B cell (primary cell): ENCODE results near the gene OTOR. TPM values are rescaled to one million over a fixed set of nuclear protein-coding genes. Genes with fewer than 3 reads are reported as not detected.

Experiments
- ATAC-seq: fragments of 200-7000 bp; cut with Tn5 transposase; one replicate; pipeline ENCODE4 v1.10.0; 2021; ENCODE audit warnings: low read depth, mild to moderate bottlenecking, moderate number of reproducible peaks, moderate library complexity
- CTCF ChIA-PET: fragments of 350-600 bp; sonication (Branson Sonifier 250); formaldehyde crosslinking; loops from one replicate; lab custom pipeline; 2021; ENCODE audit warnings: antibody characterized with exemption, inconsistent platforms; lab: Charles Lee
- POLR2A ChIA-PET: fragments of 350-600 bp; sonication (Branson Sonifier 250); formaldehyde crosslinking; loops from one replicate; lab custom pipeline; 2021; ENCODE audit warnings: antibody characterized with exemption; lab: Charles Lee
- DNase-seq: peaks from one replicate; pipeline ENCODE4 v3.0.0; 2013
- H2AFZ ChIP-seq: 2 replicates; pipeline ENCODE4 v1.6.1; 2012; ENCODE audit warnings: mild to moderate bottlenecking, low read depth, low read length; ENCODE audit not compliant: insufficient read depth, poor library complexity, severe bottlenecking
- H3K27ac ChIP-seq, 2 donors: 1 replicate in 1 of 2; 2 replicates in 1 of 2; pipeline ENCODE4 v1.5.1; 2012 to 2013; ENCODE audit warnings: low read length in 2 of 2, mild to moderate bottlenecking in 2 of 2, moderate library complexity in 1 of 2
- H3K27me3 ChIP-seq, 4 experiments: fragments of 200-600 bp in 1 of 4; sonication (generic) in 1 of 4; replicated peaks in 1 of 4; 1 replicate in 2 of 4; 2 replicates in 2 of 4; pipeline versions ENCODE4 v1.6.1 to v1.7.0; 2013 to 2016; ENCODE audit warnings: low read length in 3 of 4, mild to moderate bottlenecking in 2 of 4, mixed read lengths in 1 of 4, moderate library complexity in 1 of 4; ENCODE audit not compliant: insufficient read depth in 4 of 4, control insufficient read depth in 3 of 4; ENCODE audit errors: control extremely low read depth in 1 of 4
- H3K36me3 ChIP-seq, 2 experiments: replicated peaks in 1 of 2; 1 replicate in 1 of 2; 2 replicates in 1 of 2; pipeline versions ENCODE4 v1.6.1 to v1.7.1; 2013; ENCODE audit warnings: low read length in 1 of 2; ENCODE audit not compliant: insufficient read depth in 2 of 2, control insufficient read depth in 1 of 2; ENCODE audit errors: control extremely low read depth in 1 of 2, extremely low read depth in 1 of 2
- H3K4me1 ChIP-seq, 2 donors: fragments of 200-600 bp in 1 of 2; sonication (generic) in 1 of 2; 1 replicate in 1 of 2; 2 replicates in 1 of 2; pipeline versions ENCODE4 v1.5.1 to v1.6.1; 2013 to 2017; ENCODE audit warnings: low read length in 2 of 2; ENCODE audit not compliant: control insufficient read depth in 2 of 2, insufficient read depth in 2 of 2
- H3K4me2 ChIP-seq: replicated peaks from 2 replicates; pipeline ENCODE3; 2012; ENCODE audit warnings: mild to moderate bottlenecking, low read depth, low read length; ENCODE audit not compliant: poor library complexity, severe bottlenecking
- H3K4me3 ChIP-seq, 5 experiments: fragments of 200-600 bp in 1 of 5; sonication (generic) in 1 of 5; 1 replicate in 3 of 5; 2 replicates in 2 of 5; pipeline versions ENCODE4 v1.5.1 to v1.7.0; 2011 to 2016; ENCODE audit warnings: low read length in 4 of 5, mild to moderate bottlenecking in 4 of 5, low read depth in 2 of 5, control low read depth in 1 of 5, moderate library complexity in 1 of 5; ENCODE audit not compliant: insufficient read depth in 1 of 5; ENCODE audit errors: control extremely low read depth in 1 of 5, extremely low read depth in 1 of 5
- H3K79me2 ChIP-seq: fragments of 200-600 bp; sonication (generic); one replicate; pipeline ENCODE4 v1.6.0; 2016; ENCODE audit warnings: low read length; ENCODE audit not compliant: control insufficient read depth, insufficient read depth
- H3K9ac ChIP-seq: fragments of 200-600 bp; sonication (generic); 2 replicates; pipeline ENCODE4 v1.6.1; 2017; ENCODE audit warnings: mild to moderate bottlenecking, low read length, moderate library complexity
- H3K9me3 ChIP-seq, 3 donors: one replicate each; pipeline versions ENCODE4 v1.6.1 to v1.7.1; 2013; ENCODE audit warnings: low read length in 2 of 3; ENCODE audit not compliant: control insufficient read depth in 2 of 3, insufficient read depth in 1 of 3; ENCODE audit errors: control extremely low read depth in 1 of 3
- H4K20me1 ChIP-seq: 2 replicates; pipeline ENCODE4 v1.6.0; 2012; ENCODE audit warnings: mild to moderate bottlenecking, low read length; ENCODE audit not compliant: insufficient read depth, control insufficient read depth, poor library complexity, severe bottlenecking
- H3K27ac Mint-ChIP-seq: one replicate; pipeline ENCODE4 v1.8.0; 2021; ENCODE audit warnings: mixed read lengths
- H3K27me3 Mint-ChIP-seq: one replicate; pipeline ENCODE4 v1.8.0; 2021; ENCODE audit warnings: mixed read lengths
- H3K4me1 Mint-ChIP-seq: one replicate; pipeline ENCODE4 v1.8.0; 2021; ENCODE audit warnings: mixed read lengths
- H3K4me3 Mint-ChIP-seq: one replicate; pipeline ENCODE4 v1.8.0; 2021; ENCODE audit warnings: mixed read lengths
- H3K9me3 Mint-ChIP-seq: one replicate; pipeline ENCODE4 v1.8.0; 2022; ENCODE audit warnings: mixed read lengths; ENCODE audit not compliant: insufficient read depth
- EZH2 ChIP-seq: IDR thresholded peaks from 2 replicates; pipeline ENCODE4 v1.6.1; 2012; ENCODE audit warnings: borderline replicate concordance, low read depth, mild to moderate bottlenecking, moderate library complexity, low read length; ENCODE audit not compliant: insufficient read depth, poor library complexity, severe bottlenecking
- WGBS: methylation state at CpG from one replicate; pipeline ENCODE4 v1.1.5; 2013; ENCODE audit warnings: missing lambda C conversion rate; ENCODE audit not compliant: insufficient coverage; 5-methylcytosine and 5-hydroxymethylcytosine counted together
- intact Hi-C: fragments of 100-400 bp; cut with micrococcal nuclease; formaldehyde crosslinking; loops from one replicate; pipeline ENCODE4 v1.10.0; 2022
- polyA plus RNA-seq: library from polyadenylated mRNA; depleted of rRNA; stranded (reverse); fragments of >200 nt; gene quantifications from 2 replicates; pipeline ENCODE4 v1.2.3, GENCODE V29; 2012
- total RNA-seq, 2 donors: library from RNA; stranded (reverse); fragments of 120-200 nt in 1 of 2; gene quantifications; 1 replicate in 1 of 2; 2 replicates in 1 of 2; pipeline versions ENCODE4 v1.2.3 to v1.2.4, GENCODE V29; 2013 to 2022
- TF ChIP-seq, protein P1 (sequence below): fragments of 200-600 bp; IDR thresholded peaks from one replicate; pipeline ENCODE4 v1.8.0; 2022; ENCODE audit warnings: antibody characterized with exemption, mild to moderate bottlenecking

OTOR gene
- total and polyA plus RNA-seq, 2 donors (not counting 1 experiment from before 2014, with no cell fraction given) = not detected

DNA sequence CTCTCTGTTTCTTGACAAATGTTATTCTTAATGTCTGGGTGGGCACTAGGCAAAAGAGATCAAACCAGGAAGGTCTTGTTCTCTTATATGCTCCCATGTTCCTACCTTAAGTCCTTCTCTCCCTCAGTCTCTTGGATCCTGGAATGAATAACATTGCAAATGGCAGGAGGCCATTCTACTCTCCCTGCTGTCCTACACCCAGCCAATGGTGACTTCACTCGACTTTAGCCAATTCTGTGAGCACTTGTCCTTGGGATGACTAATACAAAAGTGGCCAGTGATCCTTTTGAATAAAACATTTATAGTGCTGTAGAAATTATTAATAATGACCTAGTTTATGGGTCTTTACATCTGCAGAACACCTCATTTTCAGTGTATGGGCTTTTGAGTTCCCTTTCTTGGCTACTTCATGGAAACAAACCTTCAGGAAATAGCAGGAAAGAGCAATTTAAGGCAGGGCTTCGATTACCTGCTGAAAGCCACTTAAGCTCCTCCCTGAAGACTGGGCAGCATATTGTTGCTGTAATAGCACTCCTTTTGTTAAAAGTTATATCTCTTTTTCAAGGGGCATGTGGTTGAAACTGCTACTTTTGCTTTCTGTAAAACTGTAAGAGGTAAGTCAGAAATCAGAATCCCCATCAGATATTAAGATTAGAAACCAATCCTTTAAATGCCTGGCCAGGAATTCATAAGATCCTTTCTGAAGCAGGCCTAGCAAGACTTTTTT, 10.5 kb downstream of the OTOR start:
- ATAC-seq (no peak), DNase-seq (no peak)
- no peaks in the 10 kb centered on the region for H3K4me1 Mint-ChIP-seq
- no peaks in the 10 kb centered on the region for H4K20me1 ChIP-seq
- H3K36me3 ChIP-seq = no peaks in the 10 kb centered on the region
- no peak for TF ChIP-seq EZH2
- TF ChIP-seq, protein P1, sequence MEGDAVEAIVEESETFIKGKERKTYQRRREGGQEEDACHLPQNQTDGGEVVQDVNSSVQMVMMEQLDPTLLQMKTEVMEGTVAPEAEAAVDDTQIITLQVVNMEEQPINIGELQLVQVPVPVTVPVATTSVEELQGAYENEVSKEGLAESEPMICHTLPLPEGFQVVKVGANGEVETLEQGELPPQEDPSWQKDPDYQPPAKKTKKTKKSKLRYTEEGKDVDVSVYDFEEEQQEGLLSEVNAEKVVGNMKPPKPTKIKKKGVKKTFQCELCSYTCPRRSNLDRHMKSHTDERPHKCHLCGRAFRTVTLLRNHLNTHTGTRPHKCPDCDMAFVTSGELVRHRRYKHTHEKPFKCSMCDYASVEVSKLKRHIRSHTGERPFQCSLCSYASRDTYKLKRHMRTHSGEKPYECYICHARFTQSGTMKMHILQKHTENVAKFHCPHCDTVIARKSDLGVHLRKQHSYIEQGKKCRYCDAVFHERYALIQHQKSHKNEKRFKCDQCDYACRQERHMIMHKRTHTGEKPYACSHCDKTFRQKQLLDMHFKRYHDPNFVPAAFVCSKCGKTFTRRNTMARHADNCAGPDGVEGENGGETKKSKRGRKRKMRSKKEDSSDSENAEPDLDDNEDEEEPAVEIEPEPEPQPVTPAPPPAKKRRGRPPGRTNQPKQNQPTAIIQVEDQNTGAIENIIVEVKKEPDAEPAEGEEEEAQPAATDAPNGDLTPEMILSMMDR = no peak
- intact Hi-C loops = no loop called here
- WGBS = 43% methylated on average over 1 of the region's 2 CpGs
- ChIA-PET CTCF (no interaction called here), POLR2A (no interaction called here)
- peaks cover 4% of the 10 kb centered on the region for H3K9me3 Mint-ChIP-seq
- H3K4me3 ChIP-seq = no peak overlapping the region
- no peak overlapping the region for H3K27ac Mint-ChIP-seq
- H3K4me3 Mint-ChIP-seq = no peak overlapping the region
- H3K79me2 ChIP-seq = no peaks in the 10 kb centered on the region
- H3K4me1 ChIP-seq = no peaks in the 10 kb centered on the region
- no peak overlapping the region for H2AFZ ChIP-seq
- H3K4me2 ChIP-seq = no peak overlapping the region
- no peak overlapping the region for H3K9ac ChIP-seq
- H3K9me3 ChIP-seq = peaks cover 0 to 9% (median 0%) of the 10 kb centered on the region in 3 donors
- H3K27me3 Mint-ChIP-seq = peaks cover 45% of the 10 kb centered on the region
- H3K27me3 ChIP-seq = peaks cover 0 to 8% (median 1%) of the 10 kb centered on the region in 4 experiments
- no peak overlapping the region for H3K27ac ChIP-seq

DNA sequence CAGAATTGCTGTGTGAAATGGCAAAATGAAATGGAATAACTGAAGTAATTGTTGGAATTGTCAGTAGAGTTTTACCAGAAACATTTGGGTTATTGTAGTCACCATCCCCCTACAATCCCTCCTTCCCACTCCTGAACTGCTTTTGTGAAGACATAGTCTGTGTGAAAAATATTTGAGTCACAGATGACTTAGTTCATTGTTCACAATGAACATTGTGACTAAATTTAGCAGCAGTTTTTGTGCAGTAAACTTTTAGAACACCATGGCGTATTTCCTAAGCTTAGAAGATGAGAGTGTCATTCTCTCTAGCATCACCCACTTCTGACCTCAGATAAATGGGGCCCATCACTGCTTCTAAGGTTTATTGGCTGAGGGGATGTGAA, 11.0 kb downstream of the OTOR start:
- no peak overlapping the region for H3K9ac ChIP-seq
- TF ChIP-seq EZH2 = no peak
- TF ChIP-seq, protein P1 = no peak
- H4K20me1 ChIP-seq = no peaks in the 10 kb centered on the region
- H3K79me2 ChIP-seq = no peaks in the 10 kb centered on the region
- ATAC-seq (no peak), DNase-seq (no peak)
- no peak overlapping the region for H3K4me2 ChIP-seq
- no peaks in the 10 kb centered on the region for H3K4me1 ChIP-seq
- no peak overlapping the region for H3K4me3 ChIP-seq
- no CpG with 5 or more reads among the region's 1 CpG for WGBS
- H3K4me3 Mint-ChIP-seq = no peak overlapping the region
- peaks cover 47% of the 10 kb centered on the region for H3K27me3 Mint-ChIP-seq
- no peak overlapping the region for H3K27ac ChIP-seq
- H3K27me3 ChIP-seq = peaks cover 0 to 12% (median 1%) of the 10 kb centered on the region in 4 experiments
- H3K9me3 Mint-ChIP-seq = peaks cover 4% of the 10 kb centered on the region
- no peak overlapping the region for H2AFZ ChIP-seq
- intact Hi-C loops = no loop called here
- ChIA-PET POLR2A (no interaction called here), CTCF (no interaction called here)
- no peaks in the 10 kb centered on the region for H3K4me1 Mint-ChIP-seq
- no peaks in the 10 kb centered on the region for H3K36me3 ChIP-seq
- no peak overlapping the region for H3K27ac Mint-ChIP-seq
- H3K9me3 ChIP-seq = peaks cover 0 to 9% (median 0%) of the 10 kb centered on the region in 3 donors
